Measurements from ENCODE around the gene SERPINE2.

DNA sequence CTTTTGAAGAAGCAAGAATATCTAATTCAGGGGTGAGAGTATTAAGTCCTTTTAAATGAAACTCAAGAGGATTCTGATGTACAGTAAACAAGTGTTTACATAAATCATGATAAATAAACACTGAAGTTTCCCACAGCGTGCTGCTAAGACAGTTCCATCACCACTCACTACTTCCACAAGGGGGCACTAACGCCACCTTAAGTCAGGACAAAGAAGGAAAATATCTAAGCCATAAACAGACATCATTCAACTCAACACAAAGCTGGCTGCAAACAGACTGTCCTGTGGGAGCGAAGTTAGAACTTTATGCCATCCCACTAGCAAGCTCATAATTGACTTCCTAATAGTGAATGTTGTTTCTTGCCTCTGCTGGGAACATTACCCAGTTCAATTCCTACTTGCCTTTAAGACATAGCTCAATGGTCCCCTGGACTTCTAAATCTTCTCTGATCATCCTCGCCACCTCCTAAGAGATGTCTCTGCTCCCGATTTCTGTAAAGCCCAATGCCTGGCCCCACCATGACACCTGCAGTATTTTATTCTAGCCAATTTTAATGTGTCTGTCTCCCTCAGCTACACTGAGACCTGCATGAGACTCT lies 45.4 kb downstream of the SERPINE2 start:
- TF ChIP-seq, protein P1, sequence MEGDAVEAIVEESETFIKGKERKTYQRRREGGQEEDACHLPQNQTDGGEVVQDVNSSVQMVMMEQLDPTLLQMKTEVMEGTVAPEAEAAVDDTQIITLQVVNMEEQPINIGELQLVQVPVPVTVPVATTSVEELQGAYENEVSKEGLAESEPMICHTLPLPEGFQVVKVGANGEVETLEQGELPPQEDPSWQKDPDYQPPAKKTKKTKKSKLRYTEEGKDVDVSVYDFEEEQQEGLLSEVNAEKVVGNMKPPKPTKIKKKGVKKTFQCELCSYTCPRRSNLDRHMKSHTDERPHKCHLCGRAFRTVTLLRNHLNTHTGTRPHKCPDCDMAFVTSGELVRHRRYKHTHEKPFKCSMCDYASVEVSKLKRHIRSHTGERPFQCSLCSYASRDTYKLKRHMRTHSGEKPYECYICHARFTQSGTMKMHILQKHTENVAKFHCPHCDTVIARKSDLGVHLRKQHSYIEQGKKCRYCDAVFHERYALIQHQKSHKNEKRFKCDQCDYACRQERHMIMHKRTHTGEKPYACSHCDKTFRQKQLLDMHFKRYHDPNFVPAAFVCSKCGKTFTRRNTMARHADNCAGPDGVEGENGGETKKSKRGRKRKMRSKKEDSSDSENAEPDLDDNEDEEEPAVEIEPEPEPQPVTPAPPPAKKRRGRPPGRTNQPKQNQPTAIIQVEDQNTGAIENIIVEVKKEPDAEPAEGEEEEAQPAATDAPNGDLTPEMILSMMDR (IDR thresholded peaks at IDR 0.05; ENCODE audit: low read depth, low read length, poor library complexity, severe bottlenecking): peak; percentile 73
- TF ChIP-seq EZH2phosphoT487 (IDR thresholded peaks at IDR 0.05; ENCODE audit: borderline replicate concordance, low read length): no peak
